Effector CD4-positive, alpha-beta T cell (primary cell): ENCODE results near the gene CENPL.
"Not testable (repeated sequence)": the region's sequence is repeated elsewhere in the genome, so short reads cannot be mapped to it uniquely, and the experiment has no call there.

Experiments
- DNase-seq: peaks from one replicate; pipeline ENCODE4 v3.0.0-alpha.2; 2020

The CENPL gene

GRCh38 chr1:173857363-173857917 is 32.8 kb upstream of the CENPL start:
- no peak for DNase-seq

- DNase-seq: no peak
These were observed 32.2 kb upstream of the CENPL start for GRCh38 chr1:173856903-173857302.

GRCh38 chr1:173856014-173856413 is 31.3 kb upstream of the CENPL start:
- DNase-seq: no peak

DNA sequence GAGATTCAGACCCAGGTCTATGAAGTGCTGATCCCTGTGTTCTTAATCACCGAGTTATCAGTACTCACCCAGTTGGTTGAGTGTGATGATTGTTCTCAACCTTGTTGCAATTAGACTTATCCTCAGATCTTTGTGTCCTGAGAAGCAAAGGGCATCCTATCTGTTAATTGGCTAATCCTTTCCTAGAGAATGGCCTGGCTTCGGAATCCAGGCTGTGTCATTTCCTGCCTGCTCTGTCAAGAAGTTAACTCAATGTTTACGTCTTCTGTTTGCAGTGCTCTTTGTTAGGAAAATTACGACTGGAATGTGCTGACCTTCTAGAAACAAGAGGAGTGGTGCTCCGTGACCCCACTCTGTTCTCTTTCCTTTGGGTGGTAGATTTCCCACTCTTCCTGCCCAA is 28.4 kb upstream of the CENPL start:
- DNase-seq: no peak

DNA sequence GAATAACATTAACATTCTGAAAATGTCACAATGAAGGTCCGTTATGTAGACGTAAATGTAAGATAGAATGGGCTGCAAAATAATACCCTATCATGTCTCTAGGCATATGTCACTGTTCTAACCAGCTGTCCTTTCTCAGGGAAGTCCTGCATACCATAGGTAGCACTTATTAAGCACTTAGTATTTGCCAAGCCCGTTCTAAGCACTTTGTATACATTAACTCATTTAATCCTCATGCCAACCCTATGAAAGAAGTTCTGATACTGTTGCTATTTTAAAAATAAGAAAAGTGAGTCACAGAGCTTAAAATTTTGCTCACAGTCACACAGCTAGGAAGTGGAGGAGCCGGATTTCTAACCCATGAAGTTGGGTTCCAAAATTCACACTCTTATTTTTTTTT is 27.4 kb upstream of the CENPL start:
- DNase-seq: no peak

- DNase-seq: no peak
These were observed 8.1 kb upstream of the CENPL start for GRCh38 chr1:173832748-173833147.

DNA sequence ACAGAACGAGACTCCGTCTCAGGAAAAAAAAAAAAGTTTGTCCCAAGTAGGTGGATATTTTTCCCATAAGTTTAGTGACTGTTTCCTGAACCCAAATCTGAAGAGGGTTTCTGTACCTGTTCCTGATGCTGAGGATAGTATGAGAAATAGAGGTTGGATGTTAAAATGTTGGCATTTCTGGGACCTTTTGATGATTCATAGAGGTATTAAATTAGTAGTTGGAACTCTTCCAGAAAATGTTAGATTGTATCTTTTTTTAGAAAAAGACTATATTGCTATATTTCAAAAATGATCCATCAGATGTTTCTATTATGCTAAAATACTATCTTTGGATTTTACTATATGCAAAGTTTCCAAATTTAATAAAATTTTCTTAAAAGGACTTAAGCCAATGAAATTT is 2.9 kb upstream of the CENPL start:
- no peak for DNase-seq

- DNase-seq: no peak
These were observed 835 bp downstream of the CENPL start for GRCh38 chr1:173823781-173824314.

- no peak for DNase-seq
These were observed 3.0 kb downstream of the CENPL start for GRCh38 chr1:173821680-173822079.

- no peak for DNase-seq
These were observed 6.2 kb downstream of the CENPL start for GRCh38 chr1:173818459-173818858.

GRCh38 chr1:173813654-173814053 is 11.0 kb downstream of the CENPL start:
- not testable (repeated sequence) for DNase-seq

DNA sequence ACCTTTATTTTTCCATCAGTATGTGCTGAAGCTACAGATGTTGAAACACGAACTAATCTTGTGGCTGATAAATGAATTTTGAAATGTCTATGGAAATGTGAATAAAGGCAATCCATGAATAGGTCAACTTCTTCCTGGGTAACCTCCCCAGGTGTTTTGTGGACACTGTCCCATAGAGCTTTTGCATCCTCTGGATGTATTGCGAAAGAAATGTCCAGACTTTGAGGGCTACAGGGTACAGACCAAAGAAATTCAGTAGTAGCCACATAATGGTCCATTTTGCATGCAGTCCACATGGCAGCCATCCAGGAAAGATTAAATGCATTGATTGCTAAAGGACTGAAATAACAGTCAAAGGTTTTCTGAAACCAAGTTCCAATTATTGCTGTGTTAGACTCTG is 21.7 kb downstream of the CENPL start:
- no peak for DNase-seq

DNA sequence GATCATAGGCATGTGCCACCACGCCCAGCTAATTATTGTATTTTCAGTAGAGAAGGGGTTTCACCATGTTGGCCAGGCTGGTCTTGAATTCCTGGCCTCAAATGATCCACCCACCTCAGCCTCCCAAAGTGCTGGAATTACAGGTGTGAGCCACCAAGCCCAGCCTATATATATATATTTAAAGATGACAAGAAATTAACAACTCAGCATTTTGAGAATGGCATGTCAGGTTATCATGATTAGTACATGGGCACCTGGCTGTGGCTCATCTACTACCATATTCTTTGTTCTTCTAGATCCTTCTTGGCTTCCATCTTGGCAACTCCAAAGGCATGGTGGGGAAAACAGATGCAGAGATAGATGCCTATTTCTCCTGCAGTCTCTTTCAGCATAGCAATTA is 24.7 kb downstream of the CENPL start:
- not testable (repeated sequence) for DNase-seq

GRCh38 chr1:173798078-173798477 is 26.6 kb downstream of the CENPL start:
- DNase-seq: no peak

DNA sequence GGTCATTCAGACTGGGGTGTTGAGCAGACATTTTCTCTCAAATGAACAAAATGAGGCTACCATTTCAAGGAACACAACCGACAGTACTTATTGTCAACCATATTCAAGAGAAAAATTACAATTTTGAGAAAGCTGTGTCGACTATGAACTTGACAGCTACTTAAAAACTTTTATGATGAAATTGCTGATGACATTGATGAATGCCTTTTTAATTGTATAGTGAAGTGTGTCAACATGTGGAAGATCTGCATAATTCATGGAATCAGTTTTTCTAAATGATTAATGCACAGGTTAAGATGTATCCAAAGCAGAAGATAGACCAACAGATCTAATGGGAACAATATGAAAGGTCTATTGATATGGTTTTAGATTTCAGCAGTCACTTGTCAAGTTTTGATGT is 34.8 kb downstream of the CENPL start:
- DNase-seq: no peak

- no peak for DNase-seq
These were observed 39.7 kb downstream of the CENPL start for GRCh38 chr1:173784997-173785396.

DNA sequence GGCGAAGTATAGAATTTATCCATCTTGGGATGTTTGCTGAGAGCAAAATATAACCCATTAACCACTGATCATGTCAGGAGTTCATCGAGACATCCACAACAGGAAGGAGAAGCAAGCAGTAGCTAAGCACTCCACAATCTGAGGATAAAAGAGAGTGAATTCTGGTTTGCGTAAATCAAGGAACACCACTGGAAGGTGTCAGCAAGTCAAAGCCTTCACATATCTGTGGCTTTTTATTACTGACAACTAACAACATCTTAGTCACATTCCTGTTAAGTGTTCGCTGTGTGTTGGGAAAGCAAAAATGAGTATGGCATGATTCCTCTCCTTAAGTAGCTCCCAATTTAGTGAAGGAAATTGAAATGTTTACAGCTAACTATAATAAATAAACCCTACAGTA is 44.7 kb downstream of the CENPL start:
- no peak for DNase-seq

GRCh38 chr1:173775578-173776226 is 49.0 kb downstream of the CENPL start:
- no peak for DNase-seq

GRCh38 chr1:173771560-173771959 is 53.1 kb downstream of the CENPL start:
- DNase-seq: no peak

DNA sequence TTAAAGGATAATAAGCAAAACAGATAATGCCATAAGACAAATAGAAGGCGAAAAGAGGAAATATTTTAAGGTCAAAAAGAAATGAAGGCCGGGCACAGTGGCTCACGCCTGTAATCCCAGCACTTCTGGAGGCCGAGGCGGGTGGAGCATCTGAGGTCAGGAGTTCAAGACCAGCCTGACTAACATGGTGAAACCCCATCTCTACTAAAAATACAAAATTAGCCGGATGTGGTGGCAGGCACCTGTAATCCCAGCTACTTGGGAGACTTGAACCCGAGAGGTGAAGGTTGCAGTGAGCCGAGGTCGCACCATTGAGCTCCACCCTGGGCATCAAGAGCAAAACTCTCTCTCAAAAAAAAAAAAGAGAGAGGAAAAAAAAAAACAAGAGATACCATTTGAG is 54.4 kb downstream of the CENPL start:
- not testable (repeated sequence) for DNase-seq

GRCh38 chr1:173768827-173769226 is 55.9 kb downstream of the CENPL start:
- no peak for DNase-seq

GRCh38 chr1:173768206-173768605 is 56.5 kb downstream of the CENPL start:
- no peak for DNase-seq

DNA sequence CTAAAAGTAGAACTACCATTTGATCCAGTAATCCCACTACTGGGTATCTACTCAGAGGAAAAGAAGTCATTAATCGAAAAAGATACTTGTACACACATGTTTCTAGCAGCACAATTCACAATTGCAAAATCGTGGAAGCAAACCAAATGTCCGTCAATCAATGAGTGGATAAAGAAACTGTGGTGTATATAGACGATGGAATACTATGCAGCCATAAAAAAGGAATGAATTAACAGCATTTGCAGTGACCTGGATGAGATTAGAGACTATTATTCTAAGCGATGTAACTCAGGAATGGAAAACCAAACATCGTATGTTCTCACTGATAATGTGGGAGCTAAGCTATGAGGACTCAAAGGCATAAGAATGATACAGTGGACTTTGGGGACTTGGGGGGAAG is 60.4 kb downstream of the CENPL start:
- DNase-seq: not testable (repeated sequence)

DNA sequence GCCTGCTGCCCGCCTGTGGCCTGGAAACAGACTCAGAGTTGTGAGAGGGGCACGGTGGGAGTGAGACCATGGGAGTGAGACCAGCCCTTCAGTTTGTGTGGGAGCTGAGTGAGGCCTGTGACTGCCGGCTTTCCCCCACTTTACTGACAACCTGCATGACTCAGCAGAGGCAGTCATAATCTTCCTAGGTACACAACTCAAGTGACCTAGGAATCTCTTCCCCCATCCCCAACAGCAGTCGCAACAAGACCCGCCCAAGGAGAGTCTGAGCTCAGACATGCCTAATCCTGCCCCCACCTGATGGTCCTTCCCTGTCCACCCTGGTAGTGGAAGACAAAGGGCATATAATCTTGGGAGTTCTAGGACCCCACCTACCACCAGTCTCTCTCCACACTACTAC is 65.7 kb downstream of the CENPL start:
- DNase-seq: no peak

GRCh38 chr1:173758110-173758509 is 66.6 kb downstream of the CENPL start:
- DNase-seq: no peak
